Heart right ventricle (tissue), 16 donors: Measurements from ENCODE around the gene TTLL8. TPM values are rescaled to one million over a fixed set of nuclear protein-coding genes. Genes with fewer than 3 reads are reported as not detected.
A peak's percentile ranks its signal among the peaks of the same experiment; 100 is the strongest.

Source experiments
- ATAC-seq, 8 donors: fragments of 200-7000 bp; cut with Tn5 transposase; one replicate each; pipeline ENCODE4 v1.9.1; 2020; ENCODE audit warnings: mild to moderate bottlenecking in 8 of 8, moderate library complexity in 8 of 8, moderate number of reproducible peaks in 1 of 8
- DNase-seq, 2 donors: peaks; one replicate each; pipeline ENCODE4 v3.0.0-alpha.2; 2020
- H3K27ac ChIP-seq, 10 donors: fragments of 200-600 bp; sonication (generic) in 2 of 10; one replicate each; pipeline versions ENCODE4 v1.5.0 to v1.8.0; 2020 to 2022; ENCODE audit warnings: mild to moderate bottlenecking in 3 of 10
- H3K27me3 ChIP-seq, 7 donors: fragments of 200-600 bp; one replicate each; pipeline ENCODE4 v1.8.0; 2021 to 2022; ENCODE audit warnings: mild to moderate bottlenecking in 2 of 7
- H3K36me3 ChIP-seq, 9 donors: fragments of 200-600 bp; sonication (generic) in 1 of 9; one replicate each; pipeline versions ENCODE4 v1.5.0 to v1.8.0; 2020 to 2022; ENCODE audit warnings: mild to moderate bottlenecking in 2 of 9
- H3K4me1 ChIP-seq, 9 donors: fragments of 200-600 bp; sonication (generic) in 1 of 9; one replicate each; pipeline versions ENCODE4 v1.5.0 to v1.8.0; 2020 to 2022; ENCODE audit warnings: mild to moderate bottlenecking in 4 of 9
- H3K4me3 ChIP-seq, 10 donors: fragments of 200-600 bp; sonication (generic) in 2 of 10; one replicate each; pipeline versions ENCODE4 v1.5.0 to v1.8.0; 2020 to 2022; ENCODE audit warnings: mild to moderate bottlenecking in 7 of 10, moderate library complexity in 2 of 10
- H3K9me3 ChIP-seq, 11 donors: fragments of 200-600 bp in 10 of 11; sonication (generic) in 2 of 11; one replicate each; pipeline versions ENCODE4 v1.5.0 to v1.8.0; 2013 to 2022; ENCODE audit warnings: mild to moderate bottlenecking in 2 of 11, control low read depth in 1 of 11, moderate library complexity in 1 of 11
- WGBS, 2 donors: extraction: QIAGEN DNeasy Blood & Tissue Kit; methylation state at CpG; one replicate each; pipeline ENCODE4 v1.1.7; 2013; ENCODE audit warnings: inconsistent platforms in 1 of 2; 5-methylcytosine and 5-hydroxymethylcytosine counted together
- intact Hi-C, 10 donors: fragments of 100-400 bp; cut with DNase I; formaldehyde crosslinking; loops; one replicate each; pipeline versions ENCODE4 v1.11.1 to v1.14.2; 2022
- polyA plus RNA-seq, 2 donors: library from polyadenylated mRNA; stranded (reverse); fragments of 200-250 nt; gene quantifications; one replicate each; pipeline ENCODE4 v1.2.3, GENCODE V29; 2013
- total RNA-seq, 10 donors: library from RNA; stranded (reverse); fragmentation: NEBNext Ultra II Directional in 3 of 10; extraction: Animal tissue kit (Norgen Biotek cat#: 25700) in 3 of 10; gene quantifications; one replicate each; pipeline versions ENCODE4 v1.2.1 to v1.2.4, GENCODE V29; 2021 to 2023
- TF ChIP-seq, protein P1 (sequence below), 9 donors: fragments of 200-600 bp; sonication (generic) in 2 of 9; IDR thresholded peaks; one replicate each; pipeline versions ENCODE4 v1.5.0 to v1.8.0; 2021 to 2022; ENCODE audit warnings: antibody characterized with exemption in 9 of 9, mild to moderate bottlenecking in 5 of 9, moderate library complexity in 1 of 9
- donor health status: Arrhythmogenic right ventricular cardiomyopathy.
- donor health status: ischemic (EF 13 %, LVEDD 7.1; RV severe dilation, severe dysfunction).
- donor health status: healthy with polysubstance abuse.
- donor health status: DM: no; HTN: yes; CAD: no.
- donor health status: DM: no; HTN: no; CAD: no.
- donor health status: ischemic (EF 25% LVEDD 6.9; RV normal size, moderate dysfunction).
- donor health status: ischemic (EF 25% LVEDD 5.7; RV mildly dilated, moderate dysfunction).
- donor health status: healthy.
- donor health status: DM: yes; HTN: yes; CAD: no.
- donor health status: Ischemic cardiomyopathy.
- donor health status: ischemic (EF 35%, LVEDD 5.7; RV mildly dilated, moderate dysfunction).
- donor health status: nonischemic (EF 11% LVEDD 7.7; RV severe dilation, severe dysfunction).
- donor health status: DM: yes; HTN: yes; CAD: no.
- donor health status: PGD.
- donor health status: ischemic (EF 29% LVEDD 5.4; RV normal size, mild dysfunction).
- donor health status: nonischemic (EF 23%, LVEDD 6.1; RV moderate dilation, normal function).

The TTLL8 gene
- total and polyA plus RNA-seq, 12 donors, result not detected

DNA sequence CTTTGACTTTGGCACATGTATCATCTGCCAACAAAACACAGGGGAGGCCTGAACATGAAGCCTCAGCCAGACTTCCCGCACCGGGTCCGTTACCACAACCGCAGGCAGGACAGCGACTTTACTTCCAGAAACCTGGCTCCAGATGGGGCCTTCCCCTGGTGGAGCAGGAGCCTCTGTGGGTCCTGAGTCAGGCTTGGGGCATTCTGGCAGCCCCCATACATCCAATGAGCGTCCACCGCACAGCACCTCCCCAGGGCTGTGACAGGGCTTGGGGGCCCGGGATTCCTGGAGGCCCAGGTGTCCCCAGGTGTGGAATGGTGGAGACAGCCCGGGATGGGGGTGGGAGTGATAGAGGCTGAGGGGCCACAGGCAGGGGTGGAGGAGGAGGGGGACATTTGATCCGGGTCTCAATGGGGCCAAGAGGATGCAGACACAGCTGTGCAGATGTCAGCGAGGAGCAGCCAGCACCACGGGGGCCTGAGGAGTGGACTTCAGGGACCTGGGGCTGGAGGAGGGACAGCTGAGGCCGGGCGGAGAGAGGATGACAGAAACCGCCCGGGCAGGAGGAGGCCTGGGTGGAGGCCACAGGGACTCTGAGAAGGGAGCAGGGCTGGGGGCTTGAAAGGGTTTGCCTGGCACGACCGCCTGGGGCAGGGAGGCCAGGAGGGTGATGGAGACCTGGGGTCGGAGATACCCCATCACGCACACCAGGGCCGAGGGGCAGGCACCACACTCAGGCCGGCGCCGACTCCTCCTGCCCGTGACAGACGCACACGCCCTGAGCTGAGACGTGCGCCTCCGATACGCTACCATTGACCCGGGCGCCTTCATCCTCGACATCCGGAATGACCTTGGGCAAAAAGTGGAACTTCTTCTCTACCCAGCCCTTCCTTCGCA, 8.6 kb downstream of the TTLL8 start:
- WGBS, 2 donors, result 83 to 88% methylated on average over 36 of the region's 36 CpGs
- intact Hi-C loops, result no loop called here
- Histone ChIP-seq H3K4me3 (no peak overlapping the region), H3K27ac (no peak overlapping the region), H3K27me3 (peaks cover 0 to 34% (median 6%) of the 10 kb centered on the region in 7 donors), H3K4me1 (no peaks in the 10 kb centered on the region), H3K36me3 (no peaks in the 10 kb centered on the region), H3K9me3 (peaks cover 0 to 28% (median 2%) of the 10 kb centered on the region in 11 donors)
- TF ChIP-seq, protein P1, sequence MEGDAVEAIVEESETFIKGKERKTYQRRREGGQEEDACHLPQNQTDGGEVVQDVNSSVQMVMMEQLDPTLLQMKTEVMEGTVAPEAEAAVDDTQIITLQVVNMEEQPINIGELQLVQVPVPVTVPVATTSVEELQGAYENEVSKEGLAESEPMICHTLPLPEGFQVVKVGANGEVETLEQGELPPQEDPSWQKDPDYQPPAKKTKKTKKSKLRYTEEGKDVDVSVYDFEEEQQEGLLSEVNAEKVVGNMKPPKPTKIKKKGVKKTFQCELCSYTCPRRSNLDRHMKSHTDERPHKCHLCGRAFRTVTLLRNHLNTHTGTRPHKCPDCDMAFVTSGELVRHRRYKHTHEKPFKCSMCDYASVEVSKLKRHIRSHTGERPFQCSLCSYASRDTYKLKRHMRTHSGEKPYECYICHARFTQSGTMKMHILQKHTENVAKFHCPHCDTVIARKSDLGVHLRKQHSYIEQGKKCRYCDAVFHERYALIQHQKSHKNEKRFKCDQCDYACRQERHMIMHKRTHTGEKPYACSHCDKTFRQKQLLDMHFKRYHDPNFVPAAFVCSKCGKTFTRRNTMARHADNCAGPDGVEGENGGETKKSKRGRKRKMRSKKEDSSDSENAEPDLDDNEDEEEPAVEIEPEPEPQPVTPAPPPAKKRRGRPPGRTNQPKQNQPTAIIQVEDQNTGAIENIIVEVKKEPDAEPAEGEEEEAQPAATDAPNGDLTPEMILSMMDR (IDR thresholded peaks at IDR 0.05), result no peak
- ATAC-seq, result no peak
- no peak for DNase-seq

DNA sequence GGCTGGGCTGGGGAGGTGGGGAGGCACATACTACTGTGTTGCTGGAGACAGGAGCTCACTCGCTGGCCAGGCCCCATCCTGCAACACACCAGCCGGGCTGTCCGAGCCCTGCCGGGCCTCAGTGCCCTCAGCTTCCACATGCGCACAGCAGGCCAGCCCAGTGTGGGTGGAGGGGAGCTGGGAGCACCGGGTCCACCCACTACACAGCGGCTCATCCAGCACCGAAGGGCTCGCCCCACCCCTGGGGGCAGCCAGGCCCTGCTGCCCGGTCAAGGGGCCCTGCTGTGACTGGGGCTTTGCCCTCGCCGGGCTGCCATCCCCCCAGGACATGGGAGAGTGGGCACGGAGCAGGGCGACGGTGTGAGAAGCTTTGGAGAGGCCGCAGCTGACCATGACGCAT, 9.3 kb downstream of the TTLL8 start:
- 87 to 90% methylated on average over 17 of the region's 17 CpGs for WGBS, 2 donors
- no peaks in the 10 kb centered on the region for H3K4me1 ChIP-seq
- TF ChIP-seq, protein P1 (IDR thresholded peaks at IDR 0.05), result no peak
- H3K36me3 ChIP-seq, result no peaks in the 10 kb centered on the region
- no peak overlapping the region for H3K4me3 ChIP-seq
- H3K9me3 ChIP-seq, result peaks cover 0 to 21% (median 0%) of the 10 kb centered on the region in 11 donors
- DNase-seq, result no peak
- peaks cover 0 to 36% (median 6%) of the 10 kb centered on the region in 7 donors for H3K27me3 ChIP-seq
- intact Hi-C loops, result no loop called here
- no peak overlapping the region for H3K27ac ChIP-seq
- ATAC-seq, result peak in 1 of 8 donors; percentile 28

DNA sequence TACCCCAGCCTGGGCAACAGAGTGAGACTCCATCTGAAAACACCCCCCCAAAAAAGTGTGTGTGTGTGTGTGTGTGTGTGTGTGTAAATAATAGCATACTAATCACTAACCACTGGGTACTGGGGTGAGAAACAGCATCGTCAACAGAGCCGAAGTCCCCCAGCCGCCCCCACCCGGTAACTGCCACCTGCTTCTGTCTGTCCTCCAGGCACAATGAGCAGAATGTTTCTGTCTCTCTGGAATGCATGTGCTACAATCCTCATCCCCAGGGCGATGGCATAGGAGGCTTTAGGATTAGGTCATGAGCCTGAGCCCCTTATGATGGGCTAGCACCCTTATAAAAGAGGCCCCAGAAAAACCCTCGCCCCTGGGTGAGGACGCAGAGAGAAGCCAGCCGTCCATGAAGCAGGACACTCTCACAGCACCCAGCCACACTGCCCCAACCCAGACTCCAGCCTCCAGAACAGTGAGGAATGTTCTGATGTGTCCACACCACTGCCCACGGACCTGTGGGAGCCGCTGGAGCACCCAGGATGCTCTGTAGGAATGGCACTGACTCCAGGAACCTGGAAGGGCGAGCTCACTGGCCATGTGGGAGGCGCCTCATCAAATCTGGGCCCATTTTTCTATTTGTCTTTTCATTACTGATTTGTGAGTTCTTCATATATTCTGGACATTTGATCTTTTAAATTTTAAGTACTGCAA, 9.9 kb downstream of the TTLL8 start:
- H3K27me3 ChIP-seq, result peaks cover 0 to 36% (median 6%) of the 10 kb centered on the region in 7 donors

DNA sequence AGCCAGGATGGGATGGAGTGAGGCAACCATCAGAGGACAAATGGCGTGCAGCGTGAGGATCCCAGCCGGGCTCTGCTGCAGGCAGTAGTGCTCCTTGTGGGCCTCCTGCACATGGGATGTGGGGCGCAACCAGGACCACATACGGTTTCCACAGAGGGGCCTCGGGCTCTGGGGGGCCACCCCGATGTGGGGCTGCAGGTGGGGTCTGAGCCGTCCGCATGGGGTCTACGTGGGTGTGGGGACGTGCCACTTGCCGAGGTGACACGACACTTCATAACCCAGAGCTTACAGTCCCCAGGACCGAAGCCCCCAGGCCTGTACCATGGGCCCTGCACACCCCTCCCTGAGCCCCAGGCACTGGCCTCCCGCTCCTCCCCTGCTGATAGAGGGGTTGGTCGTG, 10.8 kb downstream of the TTLL8 start:
- no peak for DNase-seq

More for the DNA sequence above, 9.9 kb downstream of the TTLL8 start:
- H3K27ac ChIP-seq, result no peak overlapping the region
- no peak overlapping the region for H3K4me3 ChIP-seq
- H3K4me1 ChIP-seq, result no peaks in the 10 kb centered on the region
- DNase-seq (no peak), ATAC-seq (no peak)
- intact Hi-C loops, result no loop called here
- H3K9me3 ChIP-seq, result peaks cover 0 to 15% (median 0%) of the 10 kb centered on the region in 11 donors
- 82 to 86% methylated on average over 12 of the region's 12 CpGs for WGBS, 2 donors
- TF ChIP-seq, protein P1 (IDR thresholded peaks at IDR 0.05), result no peak
- no peaks in the 10 kb centered on the region for H3K36me3 ChIP-seq

More for the DNA sequence above, 10.8 kb downstream of the TTLL8 start:
- 88 to 91% methylated on average over 16 of the region's 16 CpGs for WGBS, 2 donors
- ATAC-seq, result no peak
- Histone ChIP-seq H3K36me3 (no peaks in the 10 kb centered on the region), H3K4me1 (no peaks in the 10 kb centered on the region), H3K4me3 (no peak overlapping the region), H3K27ac (no peak overlapping the region), H3K9me3 (peaks cover 0 to 7% (median 0%) of the 10 kb centered on the region in 11 donors), H3K27me3 (peaks cover 0 to 36% (median 6%) of the 10 kb centered on the region in 7 donors)
- TF ChIP-seq, protein P1 (IDR thresholded peaks at IDR 0.05), result no peak
- intact Hi-C loops, result no loop called here
